ENCODE data around the gene CDH15.

Gene CDH15

GRCh38 chr16:89140981-89141883 lies 30.3 kb upstream of the CDH15 start:
- DNase-seq: no peak

DNA sequence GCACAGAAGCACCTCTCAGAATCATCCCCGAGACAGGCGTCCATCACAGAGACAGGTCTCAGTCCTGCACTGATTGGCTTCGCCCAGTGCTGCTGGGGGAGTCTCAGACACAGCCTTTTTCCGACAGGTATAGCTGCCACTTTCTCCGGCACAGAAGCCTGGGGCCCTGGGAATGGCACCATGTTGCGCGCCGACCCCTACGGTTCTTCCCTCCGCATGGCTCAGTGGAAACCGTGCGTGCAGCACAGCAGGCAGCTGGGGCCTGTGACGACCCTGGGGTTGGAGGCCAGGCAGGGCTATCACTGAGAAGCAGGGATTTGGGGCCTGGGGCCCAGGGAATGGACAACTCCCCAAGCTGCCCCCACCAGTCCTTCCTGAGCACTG lies 29.7 kb upstream of the CDH15 start:
- no peak for DNase-seq

DNA sequence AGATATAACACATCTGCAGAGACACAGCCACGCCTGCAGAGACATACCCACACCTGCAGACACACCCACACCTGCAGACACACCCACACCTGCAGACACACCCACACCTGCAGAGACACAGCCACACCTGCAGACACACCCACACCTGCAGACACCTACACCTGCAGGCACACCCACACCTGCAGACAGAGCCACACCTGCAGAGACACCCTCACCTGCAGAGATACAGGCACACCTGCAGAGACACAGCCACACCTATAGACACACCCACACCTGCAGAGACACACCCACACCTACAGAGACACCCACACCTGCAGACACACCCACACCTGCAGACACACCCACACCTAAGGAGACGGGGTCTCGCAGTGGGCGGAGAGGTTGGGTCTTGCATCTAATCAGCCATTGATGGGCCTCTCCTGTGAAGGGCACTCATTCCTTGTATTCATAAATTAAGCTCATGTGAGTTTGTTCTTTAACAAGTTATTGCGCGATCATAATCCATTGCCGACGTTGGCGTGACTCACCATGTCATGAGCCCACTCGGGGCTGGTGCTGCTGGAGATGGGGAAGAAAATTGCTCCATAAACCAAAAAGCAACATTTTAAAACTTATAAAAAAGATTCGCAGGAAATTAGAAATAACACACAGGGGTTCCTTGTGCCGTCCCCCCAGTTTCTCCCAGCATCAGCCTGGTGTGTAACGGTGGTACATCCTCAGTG lies 28.9 kb upstream of the CDH15 start:
- no peak for DNase-seq

- no peak for DNase-seq
Observed at GRCh38 chr16:89143201-89143741, 28.3 kb upstream of the CDH15 start.

GRCh38 chr16:89143911-89144675 lies 27.5 kb upstream of the CDH15 start:
- DNase-seq: no peak

DNA sequence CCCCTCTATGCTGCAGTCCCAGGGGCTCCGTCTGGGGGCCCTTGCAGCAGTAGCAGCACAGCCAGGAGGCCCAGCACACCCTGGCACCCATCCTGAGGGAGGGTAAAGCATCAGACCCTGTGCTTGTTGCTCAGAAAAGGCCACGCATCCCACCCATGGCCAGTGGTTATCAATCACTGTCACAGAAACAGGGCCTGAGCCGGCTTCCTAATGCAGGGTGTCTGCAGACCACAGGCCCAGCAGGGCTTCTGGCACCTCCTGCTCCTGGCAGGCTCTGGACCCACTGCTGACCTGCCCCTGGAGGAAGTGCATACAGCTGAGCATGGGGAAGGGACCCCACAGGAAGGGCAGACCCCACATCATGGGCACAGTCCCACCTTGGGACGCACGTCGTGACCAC lies 26.9 kb upstream of the CDH15 start:
- no peak for DNase-seq

DNA sequence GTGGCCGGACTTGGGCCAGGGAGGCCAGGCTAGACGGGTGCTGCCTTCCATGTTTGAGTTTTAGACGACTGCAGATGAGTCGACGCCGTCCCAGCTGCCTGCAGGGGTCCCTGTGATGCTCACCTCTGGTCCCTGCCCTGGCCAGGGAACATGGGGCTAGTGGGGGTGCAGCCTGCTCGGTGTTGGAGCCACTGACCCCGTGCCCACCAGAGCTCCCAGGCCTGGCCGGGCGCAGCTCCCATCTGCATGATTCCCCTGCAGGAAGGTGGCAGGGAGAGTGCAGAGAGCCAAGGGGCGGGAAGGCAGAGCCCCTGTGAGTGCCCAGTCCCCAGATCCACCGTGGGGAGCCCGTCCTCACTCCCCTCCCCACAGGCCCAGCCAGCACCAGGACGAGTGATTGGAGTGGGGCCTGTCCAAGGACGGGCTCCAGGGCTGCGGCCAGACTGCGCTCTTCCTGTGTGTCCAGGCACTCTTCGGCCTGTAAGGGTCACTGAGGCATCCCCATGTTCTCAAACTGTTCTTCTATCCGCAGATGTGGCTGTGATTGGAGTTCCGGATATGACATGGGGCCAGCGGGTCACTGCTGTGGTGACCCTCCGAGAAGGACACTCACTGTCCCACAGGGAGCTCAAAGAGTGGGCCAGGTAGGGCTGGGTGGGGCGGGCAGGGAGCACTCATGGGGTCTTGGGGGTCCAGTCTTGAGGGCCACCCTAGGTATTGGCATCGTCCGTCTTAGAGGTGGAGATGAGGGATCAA lies 26.0 kb upstream of the CDH15 start:
- no peak for DNase-seq

- DNase-seq: no peak
Observed at GRCh38 chr16:89146211-89147005, 25.1 kb upstream of the CDH15 start.

- DNase-seq: no peak
Observed at GRCh38 chr16:89147085-89147817, 24.3 kb upstream of the CDH15 start.

DNA sequence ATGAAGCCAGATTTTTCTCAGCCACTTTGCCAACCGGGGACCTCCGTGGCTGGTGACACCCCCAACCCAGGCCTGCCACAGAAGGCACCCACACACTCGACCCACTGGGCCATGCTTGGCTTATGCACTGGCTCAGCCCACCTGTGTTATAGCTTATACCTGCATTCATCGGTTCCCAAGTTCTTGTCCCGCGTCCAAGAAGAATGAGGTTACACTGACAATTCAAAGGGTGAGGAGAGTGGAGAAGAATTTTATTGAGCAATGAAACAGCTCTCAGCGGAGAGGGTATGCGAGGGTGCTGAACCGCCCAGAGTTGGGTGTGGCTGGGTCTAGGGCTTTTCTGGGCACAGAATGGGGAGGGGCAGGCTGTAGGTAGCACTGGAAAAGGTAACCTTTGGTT lies 22.2 kb upstream of the CDH15 start:
- no peak for DNase-seq

GRCh38 chr16:89150090-89150835 lies 21.3 kb upstream of the CDH15 start:
- DNase-seq: no peak

- DNase-seq: no peak
Observed at GRCh38 chr16:89150981-89151380, 20.6 kb upstream of the CDH15 start.

DNA sequence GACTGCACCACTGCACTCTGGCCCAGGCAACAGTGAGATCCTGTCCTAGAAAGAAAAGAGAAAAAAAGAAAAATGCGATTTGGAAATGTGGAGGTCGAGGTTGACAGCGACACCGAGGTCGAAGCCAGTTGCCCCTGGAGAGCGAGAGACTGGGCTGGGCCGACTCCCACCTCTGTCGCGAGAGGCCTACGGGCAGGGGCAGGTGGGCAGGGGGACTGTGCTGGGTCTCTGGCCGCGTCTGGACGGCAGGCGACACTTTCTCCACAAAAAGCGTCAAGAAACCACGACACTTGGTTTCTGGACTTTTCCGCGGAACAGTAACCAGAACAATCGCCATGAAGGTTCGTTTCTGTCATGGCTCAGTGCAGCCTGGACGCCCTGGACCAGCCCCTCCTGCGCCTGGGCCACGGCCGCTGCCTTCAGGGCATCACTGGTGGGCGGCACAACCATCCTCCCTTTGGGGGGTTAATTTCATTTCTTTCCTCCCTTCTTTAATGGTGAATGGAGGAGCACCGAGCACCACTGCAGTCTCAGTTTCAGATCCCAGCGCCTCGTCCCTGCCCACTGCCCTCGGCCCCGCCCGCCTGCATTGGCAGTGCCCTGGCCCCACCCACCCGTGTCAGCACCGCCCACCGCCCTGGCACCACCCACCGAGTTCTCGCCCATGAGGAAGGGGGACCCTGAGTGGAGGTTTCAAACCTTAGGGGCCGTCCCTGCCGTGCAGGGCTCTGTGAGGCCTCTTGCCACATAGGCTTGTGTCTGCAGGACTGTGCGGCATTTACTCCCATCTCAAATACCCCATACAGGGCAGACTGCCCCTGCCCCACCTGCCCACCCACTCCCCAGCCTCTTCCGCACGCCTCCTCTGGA lies 18.5 kb upstream of the CDH15 start:
- DNase-seq: no peak

- DNase-seq: no peak
Observed at GRCh38 chr16:89153848-89154271, 17.7 kb upstream of the CDH15 start.

DNA sequence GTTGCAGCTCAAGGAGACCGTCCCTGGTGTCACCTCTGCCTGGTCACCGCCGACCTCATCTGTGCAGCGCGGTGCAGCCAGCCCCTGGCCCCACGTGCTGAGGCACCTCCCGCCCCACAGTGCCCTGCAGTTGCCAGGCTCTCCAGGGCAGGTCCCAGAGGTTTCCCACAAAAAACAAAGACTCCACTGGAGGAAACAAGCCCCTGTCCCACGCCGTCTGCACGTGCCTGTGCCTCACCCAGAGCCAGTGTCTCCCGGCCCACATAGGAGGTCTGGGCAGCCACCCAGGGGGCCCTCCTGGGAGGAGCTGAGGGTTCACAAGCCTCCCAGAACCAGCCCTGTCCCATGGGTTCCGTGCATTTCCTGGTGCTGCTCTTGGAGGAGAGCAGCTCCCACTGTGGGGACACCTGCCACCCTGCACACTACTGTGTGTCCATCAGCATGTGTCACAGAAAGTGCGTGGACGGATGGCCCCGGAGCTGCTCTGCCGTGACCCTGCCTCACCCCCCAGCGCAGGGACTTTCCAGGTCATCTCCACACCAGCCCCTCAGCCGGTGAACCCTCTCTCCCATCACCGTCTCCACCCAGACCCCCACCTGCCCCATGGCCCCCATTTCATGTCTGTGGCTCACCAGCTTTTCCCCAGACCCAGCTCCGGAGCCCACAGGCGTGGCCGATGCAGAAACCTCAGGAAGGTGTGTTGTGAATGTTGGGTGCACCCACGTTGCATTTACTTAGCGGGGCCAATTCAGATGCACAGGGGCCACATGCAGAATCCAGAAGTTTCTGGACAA lies 17.0 kb upstream of the CDH15 start:
- no peak for DNase-seq

DNA sequence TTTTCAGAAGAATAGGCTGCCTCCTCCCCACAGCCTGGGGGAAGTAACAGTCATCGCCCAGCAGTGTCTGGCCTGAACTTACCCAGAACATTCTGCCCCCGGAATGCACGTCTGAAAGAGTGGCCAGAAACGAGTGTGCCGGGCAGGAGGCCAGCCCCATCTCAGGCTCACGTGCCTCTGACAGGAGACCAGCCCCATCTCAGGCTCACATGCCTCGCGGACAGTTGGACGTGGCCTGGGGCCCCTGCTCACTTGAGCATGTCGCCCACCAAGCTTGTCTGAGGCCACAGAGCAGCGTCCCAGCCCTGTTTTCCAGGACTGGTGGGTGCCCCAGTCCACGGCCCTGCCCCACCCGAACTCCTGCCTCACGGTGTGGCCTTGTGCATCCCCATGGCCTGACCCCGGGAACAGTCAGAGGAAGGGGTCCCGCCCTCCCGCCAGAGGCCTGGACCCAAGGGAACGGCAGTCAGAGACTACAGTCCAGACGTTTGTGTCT lies 16.3 kb upstream of the CDH15 start:
- DNase-seq: no peak
